ENCODE results near the gene TACSTD2.
"Not testable (repeated sequence)": the region's sequence is repeated elsewhere in the genome, so short reads cannot be mapped to it uniquely, and the experiment has no call there.

The TACSTD2 gene

GRCh38 chr1:58570817-58571216, 6.2 kb downstream of the TACSTD2 start:
- DNase-seq (ENCODE audit: low read depth) = no peak
- H3K4me3 ChIP-seq (ENCODE audit: control insufficient read depth, low read depth, low read length) = no peak overlapping the region
- TF ChIP-seq, protein P1, sequence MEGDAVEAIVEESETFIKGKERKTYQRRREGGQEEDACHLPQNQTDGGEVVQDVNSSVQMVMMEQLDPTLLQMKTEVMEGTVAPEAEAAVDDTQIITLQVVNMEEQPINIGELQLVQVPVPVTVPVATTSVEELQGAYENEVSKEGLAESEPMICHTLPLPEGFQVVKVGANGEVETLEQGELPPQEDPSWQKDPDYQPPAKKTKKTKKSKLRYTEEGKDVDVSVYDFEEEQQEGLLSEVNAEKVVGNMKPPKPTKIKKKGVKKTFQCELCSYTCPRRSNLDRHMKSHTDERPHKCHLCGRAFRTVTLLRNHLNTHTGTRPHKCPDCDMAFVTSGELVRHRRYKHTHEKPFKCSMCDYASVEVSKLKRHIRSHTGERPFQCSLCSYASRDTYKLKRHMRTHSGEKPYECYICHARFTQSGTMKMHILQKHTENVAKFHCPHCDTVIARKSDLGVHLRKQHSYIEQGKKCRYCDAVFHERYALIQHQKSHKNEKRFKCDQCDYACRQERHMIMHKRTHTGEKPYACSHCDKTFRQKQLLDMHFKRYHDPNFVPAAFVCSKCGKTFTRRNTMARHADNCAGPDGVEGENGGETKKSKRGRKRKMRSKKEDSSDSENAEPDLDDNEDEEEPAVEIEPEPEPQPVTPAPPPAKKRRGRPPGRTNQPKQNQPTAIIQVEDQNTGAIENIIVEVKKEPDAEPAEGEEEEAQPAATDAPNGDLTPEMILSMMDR (IDR thresholded peaks at IDR 0.05; ENCODE audit: control insufficient read depth, insufficient read depth, low read depth, low read length, missing control alignments) = no peak

- TF ChIP-seq, protein P1 (IDR thresholded peaks at IDR 0.05; ENCODE audit: control insufficient read depth, insufficient read depth, low read depth, low read length, missing control alignments) = no peak
- H3K4me3 ChIP-seq (ENCODE audit: control insufficient read depth, low read depth, low read length) = no peak overlapping the region
- no peak for DNase-seq (ENCODE audit: low read depth)
These were observed 7.0 kb downstream of the TACSTD2 start for GRCh38 chr1:58570094-58570493.

DNA sequence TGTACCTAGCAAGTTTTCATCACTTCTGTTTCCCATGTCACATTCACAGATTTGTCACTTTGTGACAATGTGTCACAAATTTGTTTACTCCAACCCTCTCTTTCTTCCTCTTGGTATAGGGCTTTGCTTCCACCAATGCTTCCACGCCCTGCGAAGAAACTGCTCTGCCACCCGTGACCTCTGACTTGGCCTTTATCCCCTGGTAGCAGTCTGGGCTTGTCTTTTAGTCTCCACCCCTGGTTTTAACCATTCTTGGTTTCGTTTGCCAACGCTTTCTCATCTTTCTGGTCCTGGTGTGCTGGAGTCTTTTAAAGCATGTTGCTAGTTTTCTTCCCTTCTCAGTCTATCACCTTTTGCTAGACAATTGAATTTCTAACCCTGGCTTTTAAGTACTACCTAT, 8.1 kb downstream of the TACSTD2 start:
- no peak overlapping the region for H3K4me3 ChIP-seq (ENCODE audit: control insufficient read depth, low read depth, low read length)
- DNase-seq (ENCODE audit: low read depth) = no peak
- TF ChIP-seq, protein P1 (IDR thresholded peaks at IDR 0.05; ENCODE audit: control insufficient read depth, insufficient read depth, low read depth, low read length, missing control alignments) = no peak

DNA sequence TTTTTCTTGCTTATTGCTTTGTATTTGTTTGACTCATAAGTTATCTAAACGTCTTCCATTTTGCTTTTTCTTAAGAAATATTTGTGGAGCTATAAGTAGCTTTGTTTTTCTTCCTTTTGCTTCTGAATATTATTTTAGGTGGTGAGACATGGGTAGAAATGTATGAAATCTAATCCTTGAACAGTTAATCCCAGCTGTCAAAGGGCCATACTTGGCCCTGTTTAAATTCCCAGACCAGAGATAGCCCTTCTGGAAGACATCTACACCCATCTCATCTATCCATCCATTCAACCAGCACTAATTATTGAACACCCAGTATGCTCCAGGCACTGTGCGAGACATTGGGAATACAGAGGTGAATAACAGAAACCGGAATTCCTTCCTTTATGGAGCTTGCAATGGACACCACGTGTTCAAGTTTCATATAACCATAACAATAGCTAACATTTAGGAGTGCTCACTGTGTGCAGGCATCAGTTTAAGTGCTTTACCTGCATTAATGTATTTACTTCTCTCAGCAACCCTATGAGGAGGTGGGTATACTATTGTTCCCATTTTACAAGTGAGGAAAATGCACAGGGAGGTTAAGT, 8.7 kb downstream of the TACSTD2 start:
- TF ChIP-seq, protein P1 (IDR thresholded peaks at IDR 0.05; ENCODE audit: control insufficient read depth, insufficient read depth, low read depth, low read length, missing control alignments) = no peak
- DNase-seq (ENCODE audit: low read depth) = no peak
- H3K4me3 ChIP-seq (ENCODE audit: control insufficient read depth, low read depth, low read length) = no peak overlapping the region

- no peak for DNase-seq (ENCODE audit: low read depth)
- no peak overlapping the region for H3K4me3 ChIP-seq (ENCODE audit: control insufficient read depth, low read depth, low read length)
- TF ChIP-seq, protein P1 (IDR thresholded peaks at IDR 0.05; ENCODE audit: control insufficient read depth, insufficient read depth, low read depth, low read length, missing control alignments) = no peak
These were observed 10.7 kb downstream of the TACSTD2 start for GRCh38 chr1:58566339-58566738.

DNA sequence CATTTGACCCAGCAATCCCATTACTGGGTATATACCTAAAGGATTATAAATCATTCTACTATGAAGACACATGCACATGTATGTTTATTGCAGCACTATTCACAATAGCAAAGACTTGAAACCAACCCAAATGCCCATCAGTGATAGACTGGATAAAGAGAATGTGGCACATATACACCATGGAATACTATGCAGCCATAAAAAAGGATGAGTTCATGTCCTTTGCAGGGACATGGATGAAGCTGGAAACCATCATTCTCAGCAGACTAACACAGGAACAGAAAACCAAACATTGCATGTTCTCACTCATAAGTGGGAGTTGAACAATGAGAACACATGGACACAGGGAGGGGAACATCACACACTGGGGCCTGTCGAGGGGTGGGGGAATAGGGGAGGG, 13.3 kb downstream of the TACSTD2 start:
- H3K4me3 ChIP-seq (ENCODE audit: control insufficient read depth, low read depth, low read length); DNase-seq (ENCODE audit: low read depth): not testable (repeated sequence)

DNA sequence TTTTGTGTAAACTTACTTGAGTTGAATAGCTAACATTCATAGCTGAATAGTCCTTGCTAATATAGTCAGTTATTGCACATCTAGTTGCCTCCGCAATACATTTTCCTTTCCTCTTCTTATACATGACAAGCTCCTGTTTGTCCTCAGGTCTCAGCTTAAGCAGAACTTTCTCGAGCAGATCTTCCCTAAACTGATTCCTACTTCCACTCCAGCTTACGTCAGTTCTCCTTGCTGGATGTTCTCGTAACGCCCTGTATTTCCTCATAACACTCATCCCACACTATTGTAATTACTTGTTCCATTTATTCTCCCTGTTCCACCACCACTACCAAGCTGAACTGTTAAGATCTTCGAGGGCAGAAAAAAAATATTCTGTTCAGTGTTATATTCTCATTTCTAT, 15.4 kb downstream of the TACSTD2 start:
- TF ChIP-seq, protein P1 (IDR thresholded peaks at IDR 0.05; ENCODE audit: control insufficient read depth, insufficient read depth, low read depth, low read length, missing control alignments) = no peak
- no peak overlapping the region for H3K4me3 ChIP-seq (ENCODE audit: control insufficient read depth, low read depth, low read length)
- no peak for DNase-seq (ENCODE audit: low read depth)

All from AG09309 (cell line).